Measurements from ENCODE around the gene CACNA1B.

Gene CACNA1B

DNA sequence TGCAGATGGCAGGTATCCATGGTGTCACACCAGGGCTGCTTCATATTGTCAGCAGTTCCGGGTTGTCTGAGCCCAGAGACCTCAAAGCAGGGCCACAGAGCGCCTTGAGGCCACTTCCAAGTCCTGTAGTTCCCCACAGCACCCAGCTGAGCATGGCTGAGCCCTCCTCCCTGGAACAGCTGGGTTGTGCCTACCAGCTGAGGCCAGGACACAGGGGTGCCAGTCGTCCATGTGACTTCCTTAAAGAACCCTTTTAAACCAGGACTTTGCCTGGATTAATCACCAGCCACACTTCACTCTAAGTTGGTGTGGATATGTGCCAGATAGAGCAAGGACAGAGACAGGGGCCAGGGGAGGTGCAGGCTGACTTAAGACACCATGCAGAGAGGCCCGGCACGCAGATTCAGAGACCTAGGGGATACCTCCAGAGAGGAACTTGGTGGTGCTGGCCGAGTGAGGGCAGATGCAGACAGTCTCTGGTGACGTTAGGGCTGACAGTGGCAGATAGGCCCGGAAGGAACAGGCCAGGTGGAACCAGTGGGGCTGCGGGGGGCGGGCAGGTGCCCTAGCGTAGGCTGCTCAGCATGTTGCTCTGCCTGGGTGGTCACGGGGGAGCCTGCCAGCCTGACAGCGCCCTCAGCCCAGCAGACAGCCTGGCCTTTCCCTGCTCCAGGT, 142.7 kb downstream of the CACNA1B start:
- no peak for DNase-seq

DNA sequence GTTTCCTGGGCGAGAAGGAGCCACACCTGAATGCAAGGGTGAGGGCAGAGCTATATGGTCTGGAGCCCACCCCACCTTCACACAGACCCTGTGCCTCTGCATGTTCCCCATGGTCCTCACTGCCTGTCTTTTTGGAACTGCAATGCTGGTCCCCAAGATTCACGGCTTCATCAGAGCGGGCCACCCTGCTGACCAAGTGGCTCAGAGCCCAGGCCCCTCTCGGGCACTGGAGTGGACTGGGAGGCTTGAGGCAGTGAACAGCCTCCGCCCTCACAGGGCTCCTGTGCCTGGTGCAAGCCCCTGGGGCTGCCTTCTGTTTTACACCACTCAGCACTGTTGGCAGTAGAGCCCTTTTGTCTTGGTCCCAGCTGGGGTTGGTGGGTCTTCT, 143.2 kb downstream of the CACNA1B start:
- DNase-seq = no peak

DNA sequence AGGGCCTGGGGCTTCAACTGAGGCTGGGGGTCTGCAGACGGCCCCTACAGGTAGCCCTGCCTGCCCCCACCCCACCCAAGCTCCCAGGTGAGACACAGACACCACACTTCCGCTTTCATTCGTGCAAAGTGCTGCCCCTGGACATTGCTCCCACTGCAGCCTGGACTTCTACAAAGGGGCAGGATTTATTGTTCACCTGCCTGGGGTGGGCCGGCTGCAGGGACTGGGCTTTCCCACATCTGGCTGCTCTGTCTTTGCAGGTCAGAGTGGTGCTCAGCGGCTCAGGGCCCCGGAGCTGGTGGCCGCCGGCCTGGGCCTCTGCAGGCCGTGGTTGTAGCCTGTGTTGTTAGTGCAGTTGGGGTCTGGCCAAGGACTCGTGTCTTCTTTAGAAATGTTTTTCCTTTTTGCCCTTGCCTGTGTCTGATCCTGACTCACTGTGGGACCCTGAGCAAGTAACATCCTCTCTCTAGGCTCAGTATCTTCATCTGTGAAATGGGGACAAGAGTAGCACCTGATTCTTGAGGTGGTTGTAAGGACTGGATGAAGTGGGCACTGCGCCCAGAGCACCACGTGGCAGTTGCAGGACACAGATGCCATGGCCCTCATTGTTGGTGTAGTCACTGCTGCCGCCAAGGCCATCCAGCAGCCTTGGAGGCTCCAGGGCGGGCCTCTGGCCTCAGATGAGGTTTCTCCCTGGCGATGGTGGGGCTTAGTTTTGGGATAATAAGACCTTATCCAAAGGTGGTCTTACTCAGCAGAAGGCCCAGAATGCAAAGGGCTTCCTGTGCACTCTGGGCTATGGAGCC, 143.9 kb downstream of the CACNA1B start:
- DNase-seq = no peak

DNA sequence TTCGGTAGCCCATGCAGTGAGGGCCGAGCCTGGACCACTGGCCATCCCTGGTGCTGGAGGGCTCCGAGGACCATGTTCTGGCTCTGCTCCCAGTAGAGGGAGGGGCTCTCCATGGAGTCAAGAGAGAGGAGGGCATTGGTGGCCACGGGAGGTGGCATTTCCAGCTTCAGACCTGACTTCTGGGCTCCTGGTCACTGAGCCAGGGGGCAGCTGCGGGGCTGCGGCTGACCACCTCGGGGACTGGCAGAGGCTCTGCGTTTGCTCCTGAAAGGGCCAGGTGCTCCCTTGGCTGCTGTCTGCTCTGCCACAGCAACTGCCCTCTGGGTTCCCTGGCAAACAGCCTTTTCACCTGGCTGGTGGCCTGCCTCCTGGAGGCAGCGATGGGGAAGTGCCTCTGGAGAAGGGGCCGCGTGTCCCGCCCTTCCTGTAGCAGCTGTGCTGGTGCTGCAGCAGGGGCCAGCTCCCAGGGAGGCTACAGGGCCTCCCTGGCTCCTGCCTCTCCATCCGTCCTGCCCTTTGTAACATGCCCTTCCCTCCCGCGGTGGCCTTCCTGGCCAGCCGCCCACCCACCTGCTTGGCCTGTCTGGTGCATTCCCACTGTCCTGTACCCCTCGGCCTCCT, 144.6 kb downstream of the CACNA1B start:
- no peak for DNase-seq

DNA sequence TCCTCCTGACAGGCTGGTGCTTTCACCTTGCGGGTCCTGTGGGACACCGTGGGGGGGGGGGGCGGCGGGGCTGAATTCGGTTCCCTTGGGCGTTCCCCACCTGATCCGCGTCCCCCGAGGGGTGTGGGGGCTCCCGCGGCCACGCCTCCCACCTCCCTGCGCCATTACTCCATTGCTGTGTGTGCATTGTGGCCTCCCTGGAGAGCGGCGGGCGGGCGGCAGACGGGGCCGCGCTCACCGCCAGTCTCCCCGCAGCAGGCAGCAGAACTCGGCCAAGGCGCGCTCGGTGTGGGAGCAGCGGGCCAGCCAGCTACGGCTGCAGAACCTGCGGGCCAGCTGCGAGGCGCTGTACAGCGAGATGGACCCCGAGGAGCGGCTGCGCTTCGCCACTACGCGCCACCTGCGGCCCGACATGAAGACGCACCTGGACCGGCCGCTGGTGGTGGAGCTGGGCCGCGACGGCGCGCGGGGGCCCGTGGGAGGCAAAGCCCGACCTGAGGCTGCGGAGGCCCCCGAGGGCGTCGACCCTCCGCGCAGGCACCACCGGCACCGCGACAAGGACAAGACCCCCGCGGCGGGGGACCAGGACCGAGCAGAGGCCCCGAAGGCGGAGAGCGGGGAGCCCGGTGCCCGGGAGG, 145.3 kb downstream of the CACNA1B start:
- no peak for DNase-seq

DNA sequence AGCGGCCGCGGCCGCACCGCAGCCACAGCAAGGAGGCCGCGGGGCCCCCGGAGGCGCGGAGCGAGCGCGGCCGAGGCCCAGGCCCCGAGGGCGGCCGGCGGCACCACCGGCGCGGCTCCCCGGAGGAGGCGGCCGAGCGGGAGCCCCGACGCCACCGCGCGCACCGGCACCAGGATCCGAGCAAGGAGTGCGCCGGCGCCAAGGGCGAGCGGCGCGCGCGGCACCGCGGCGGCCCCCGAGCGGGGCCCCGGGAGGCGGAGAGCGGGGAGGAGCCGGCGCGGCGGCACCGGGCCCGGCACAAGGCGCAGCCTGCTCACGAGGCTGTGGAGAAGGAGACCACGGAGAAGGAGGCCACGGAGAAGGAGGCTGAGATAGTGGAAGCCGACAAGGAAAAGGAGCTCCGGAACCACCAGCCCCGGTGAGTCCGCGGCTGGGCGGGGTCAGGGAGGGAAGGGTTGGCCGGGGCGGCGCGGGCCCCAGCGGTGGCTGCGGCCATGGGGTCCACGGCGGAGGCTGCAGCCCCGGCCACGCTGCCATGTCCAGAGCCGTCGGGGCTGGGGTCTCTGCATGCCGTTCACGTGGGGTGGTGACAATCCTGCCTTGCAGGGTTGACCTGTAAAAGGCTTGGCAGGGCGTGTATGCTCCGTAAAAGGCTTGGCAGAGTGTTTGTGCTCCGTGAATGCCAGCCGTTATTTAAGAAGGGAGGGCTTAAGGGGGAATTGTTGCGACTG, 146.0 kb downstream of the CACNA1B start:
- no peak for DNase-seq

DNA sequence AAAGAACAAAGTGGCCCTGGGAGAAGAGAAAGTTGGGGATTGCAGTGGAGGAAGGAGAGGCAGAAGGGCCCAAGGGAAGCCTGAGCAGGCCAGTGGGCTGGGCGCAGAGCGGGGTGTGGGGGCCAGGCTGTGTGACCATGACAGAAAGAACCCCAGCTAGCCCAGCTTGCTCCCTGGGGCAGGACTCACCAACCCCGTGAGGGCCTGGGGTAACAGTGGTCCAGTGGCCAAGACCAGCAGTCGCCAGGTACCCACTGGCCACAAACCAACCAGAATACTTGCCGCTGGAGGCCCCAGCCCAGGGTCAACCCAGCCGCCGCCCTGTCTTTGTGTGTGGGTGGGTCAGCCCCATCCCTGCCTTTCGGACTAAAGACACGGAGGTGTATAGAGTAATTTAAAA, 146.5 kb downstream of the CACNA1B start:
- DNase-seq = no peak

DNA sequence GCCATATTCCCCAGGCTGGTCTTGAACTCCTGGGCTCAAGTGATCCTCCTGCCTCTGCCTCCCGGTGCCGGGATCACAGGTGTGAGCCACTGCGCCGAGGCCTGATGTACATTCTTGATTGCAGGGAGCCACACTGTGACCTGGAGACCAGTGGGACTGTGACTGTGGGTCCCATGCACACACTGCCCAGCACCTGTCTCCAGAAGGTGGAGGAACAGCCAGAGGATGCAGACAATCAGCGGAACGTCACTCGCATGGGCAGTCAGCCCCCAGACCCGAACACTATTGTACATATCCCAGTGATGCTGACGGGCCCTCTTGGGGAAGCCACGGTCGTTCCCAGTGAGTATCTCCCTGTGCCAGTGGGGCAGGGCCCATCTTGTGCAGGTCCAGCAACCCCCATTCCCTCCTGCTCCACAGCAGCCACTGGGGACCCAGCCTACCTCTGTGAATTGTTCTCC, 147.3 kb downstream of the CACNA1B start:
- no peak for DNase-seq

DNA sequence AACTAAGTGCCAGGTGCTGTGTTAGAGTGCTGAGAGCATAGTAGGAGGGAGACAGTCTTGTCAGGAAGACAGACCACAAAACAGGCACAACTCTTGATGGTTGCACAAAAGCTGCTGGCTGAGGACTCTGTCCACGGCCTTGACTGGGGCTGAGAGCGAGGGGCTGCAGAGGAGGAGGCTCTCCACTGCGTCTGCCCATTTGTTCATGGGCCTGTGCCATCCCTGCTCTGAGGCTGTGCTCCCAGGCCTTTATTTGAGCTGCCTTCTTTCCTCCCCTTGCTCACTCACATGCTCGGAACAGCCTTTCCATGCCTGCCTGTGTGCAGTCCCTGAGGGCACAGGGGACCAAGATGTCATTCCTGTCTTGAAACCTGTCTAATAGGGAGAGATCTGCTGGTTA, 147.8 kb downstream of the CACNA1B start:
- DNase-seq = no peak

DNA sequence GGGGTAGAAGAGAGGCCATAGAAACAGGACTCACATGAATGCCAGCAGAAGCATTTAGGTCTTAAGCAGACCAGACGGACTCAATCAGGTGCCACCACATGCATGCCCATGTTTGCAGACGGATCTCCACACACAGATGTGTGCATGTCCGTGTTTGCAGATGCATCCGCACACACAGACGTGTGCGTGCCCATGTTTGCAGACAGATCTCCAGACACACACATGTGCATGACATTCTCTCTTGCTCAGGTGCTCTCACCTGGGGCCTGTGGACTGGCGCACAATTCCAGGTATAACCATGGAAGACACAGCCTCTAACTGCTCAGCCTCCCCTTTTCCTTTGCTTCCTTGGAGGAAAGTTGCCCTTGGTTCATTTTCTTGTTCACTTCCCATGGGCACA, 148.3 kb downstream of the CACNA1B start:
- DNase-seq = no peak

DNA sequence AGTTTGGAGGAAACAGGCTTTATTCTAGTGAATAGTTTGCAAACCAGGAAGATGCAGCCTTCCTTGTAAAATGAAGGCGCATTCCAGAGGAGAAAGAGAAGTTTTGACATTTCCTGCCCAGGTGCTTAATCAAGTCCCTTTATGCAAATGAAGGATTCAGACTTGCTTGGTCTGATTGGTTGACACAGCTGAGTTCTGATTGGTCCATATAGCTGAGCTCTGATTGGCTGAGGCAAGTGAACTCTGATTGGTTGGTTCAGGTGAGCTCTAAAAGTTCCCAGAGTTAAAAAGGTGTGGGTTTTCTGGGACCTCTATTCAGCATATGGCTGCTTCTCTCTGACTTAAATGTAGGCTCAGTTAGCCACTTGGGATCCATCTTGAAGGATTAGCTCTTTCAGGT, 151.0 kb downstream of the CACNA1B start:
- DNase-seq = no peak

DNA sequence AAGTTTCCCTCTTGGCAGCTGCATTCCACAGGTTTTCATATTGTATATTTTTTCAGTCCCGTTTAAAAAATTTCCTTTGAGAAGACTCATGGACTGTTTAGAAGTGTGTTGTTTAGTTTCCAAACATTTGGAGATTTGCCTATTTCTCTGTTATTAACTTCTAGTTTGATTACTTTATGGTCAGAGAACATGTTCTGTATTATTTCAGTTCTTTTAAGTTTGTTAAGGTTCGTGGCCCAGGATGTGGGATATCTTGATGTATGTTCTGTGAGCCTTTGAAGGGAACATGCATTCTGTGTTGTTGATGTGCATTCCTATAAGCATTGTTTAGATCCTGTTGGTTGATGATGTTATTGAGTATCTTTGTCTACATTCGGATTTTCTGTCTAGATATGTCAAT, 153.6 kb downstream of the CACNA1B start:
- DNase-seq = no peak

DNA sequence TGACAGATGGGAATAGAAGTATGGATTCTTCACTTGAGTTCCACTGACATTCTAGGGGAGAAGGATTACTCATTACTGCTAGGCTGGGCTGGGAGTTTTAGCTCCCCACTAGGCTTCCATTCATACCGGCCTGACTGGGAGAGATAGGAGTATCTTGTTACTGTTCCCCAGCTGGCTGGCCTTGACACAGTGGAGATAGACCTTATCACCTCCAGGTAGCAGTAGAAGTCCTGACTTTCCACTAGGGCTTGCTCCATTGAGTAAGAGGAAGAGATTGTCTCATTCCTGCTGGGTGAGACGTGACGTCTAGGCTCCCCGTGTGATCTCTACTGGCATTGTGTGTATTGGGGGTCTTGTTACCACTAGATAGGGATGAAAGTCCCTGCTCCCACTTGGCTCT, 156.4 kb downstream of the CACNA1B start:
- DNase-seq = no peak

DNA sequence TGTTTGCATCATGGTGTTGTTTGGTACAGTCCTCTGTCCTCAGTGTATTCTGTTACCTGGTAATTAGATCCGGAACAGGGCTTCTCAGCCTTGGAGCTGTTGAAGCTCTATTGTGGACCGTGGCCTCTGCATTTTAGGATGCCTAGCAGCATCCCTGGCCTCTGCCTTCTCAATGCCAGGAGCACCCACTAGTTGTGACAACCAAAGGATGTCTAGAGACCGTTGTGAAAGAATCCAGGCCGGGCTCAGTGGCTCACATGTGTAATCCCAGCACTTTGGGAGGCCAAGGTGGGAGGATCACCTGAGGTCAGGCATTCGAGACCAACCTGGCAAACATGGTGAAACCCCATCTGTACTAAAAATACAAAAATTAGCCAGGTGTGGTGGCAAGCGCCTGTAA, 159.6 kb downstream of the CACNA1B start:
- no peak for DNase-seq

DNA sequence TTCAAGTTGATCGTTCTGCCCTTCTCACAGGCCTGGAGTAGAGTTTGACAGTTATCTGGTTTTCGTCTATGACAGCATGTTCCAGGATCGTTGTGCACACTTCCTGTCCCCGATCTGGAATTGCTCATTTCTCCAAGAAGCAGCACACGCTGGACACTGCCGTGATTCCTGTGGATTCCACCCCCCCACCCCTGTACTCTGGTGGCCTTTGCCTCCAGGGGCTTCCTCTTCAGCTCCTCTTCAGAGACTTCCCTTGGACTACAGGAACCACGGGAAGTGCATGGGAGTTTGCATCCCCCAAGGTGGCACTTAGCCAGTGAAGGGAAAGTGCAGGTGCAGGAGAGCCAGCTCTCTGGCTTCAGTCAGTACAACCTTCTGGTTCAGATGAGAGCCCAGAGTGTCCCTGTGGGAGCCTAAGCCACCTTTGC, 160.7 kb downstream of the CACNA1B start:
- DNase-seq = no peak

DNA sequence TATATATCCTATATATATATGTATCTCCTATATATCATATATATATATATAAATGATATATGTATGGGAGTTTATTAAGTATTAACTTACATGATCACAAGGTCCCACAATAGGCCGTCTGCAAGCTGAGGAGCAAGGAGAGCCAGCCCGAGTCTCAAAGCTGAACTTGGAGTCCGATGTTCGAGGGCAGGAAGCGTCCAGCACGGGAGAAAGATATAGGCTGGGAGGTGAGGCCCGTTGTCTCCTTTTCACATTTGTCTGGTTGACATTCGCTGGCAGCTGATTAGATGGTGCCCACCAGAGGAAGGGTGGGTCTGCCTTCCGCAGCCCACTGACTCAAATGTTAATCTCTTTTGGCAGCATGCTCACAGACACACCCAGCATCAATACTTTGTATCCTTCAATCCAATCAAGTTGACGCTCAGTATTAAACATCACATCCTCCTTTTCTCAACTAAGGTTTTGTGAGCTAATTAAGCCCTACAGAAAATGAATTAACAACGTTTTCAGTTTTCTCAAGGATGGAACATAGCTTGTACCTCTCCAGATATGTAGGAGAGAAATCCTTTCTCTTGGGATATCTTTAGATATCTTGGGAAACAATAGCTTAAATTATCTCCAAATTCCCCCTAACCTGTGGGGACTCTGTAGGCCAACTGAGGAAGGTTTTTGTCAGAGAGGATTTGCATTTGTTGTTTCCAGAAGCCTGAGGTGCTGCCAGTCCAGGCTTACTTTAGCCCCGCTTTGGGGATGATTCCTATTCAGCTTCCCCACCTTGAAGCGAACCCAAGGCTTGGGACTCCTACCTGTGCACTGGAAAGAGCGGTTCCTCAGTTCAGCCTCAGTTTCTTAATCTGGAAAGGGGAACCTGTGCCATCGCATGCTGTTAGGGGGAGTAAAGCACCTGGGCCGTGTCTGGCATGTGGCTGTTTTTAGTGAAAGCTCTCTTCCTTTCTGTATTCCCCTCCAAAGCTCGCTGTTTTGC, 163.2 kb downstream of the CACNA1B start:
- DNase-seq = no peak

DNA sequence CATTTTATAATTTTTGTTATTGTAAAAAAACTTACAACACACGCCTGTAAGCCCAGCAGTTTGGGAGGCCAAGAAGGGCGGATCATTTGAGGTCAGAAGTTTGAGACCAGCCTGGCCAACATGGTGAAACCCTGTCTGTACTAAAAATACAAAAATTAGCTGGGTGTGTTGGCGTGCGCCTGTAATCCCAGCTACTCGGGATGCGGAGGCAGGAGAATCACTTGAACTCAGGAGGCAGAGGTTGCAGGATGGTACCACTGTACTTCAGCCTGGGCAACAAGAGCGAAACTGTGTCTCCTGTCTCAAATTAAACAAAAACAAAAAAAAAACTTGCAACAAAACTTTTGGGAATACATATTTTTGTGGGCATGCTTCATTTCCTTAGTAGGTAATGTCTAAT, 164.6 kb downstream of the CACNA1B start:
- DNase-seq = no peak

DNA sequence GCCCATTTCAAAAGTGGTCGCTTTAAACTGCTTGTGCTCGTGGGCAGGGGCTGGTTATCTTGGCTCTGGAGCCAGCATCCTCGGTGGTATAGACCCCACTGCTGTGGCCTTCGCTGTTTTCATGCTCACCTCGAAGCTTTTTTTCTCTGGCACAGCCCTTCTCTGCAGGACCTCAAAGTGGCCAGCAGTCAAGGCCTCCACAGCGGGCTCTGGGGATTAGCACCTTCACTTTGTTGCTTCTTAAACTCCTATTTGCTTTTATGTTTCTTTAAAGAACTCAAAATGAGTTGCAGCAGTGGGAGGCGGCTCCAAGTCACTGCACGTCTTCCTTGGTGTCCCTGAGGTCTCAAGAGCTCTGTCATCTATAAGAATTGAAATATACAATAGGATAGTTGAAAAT, 165.1 kb downstream of the CACNA1B start:
- no peak for DNase-seq

DNA sequence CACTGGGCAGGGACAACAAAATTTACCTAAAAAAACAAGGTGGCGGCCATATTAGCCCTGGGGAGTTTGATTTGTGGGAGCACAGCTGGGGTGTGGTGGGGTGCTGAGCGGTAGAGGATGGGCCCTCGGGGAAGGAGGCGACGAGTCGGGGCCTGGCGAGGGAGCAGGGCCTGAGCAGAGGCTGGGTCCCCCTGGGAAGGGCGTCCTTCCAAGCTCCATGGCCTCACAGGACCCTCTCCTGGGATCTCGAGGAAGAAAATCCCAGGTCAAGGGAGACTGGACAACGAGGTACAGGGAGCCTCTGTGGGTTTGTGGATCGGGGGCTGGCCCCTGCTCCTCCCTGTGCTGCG, 165.5 kb downstream of the CACNA1B start:
- DNase-seq = no peak

DNA sequence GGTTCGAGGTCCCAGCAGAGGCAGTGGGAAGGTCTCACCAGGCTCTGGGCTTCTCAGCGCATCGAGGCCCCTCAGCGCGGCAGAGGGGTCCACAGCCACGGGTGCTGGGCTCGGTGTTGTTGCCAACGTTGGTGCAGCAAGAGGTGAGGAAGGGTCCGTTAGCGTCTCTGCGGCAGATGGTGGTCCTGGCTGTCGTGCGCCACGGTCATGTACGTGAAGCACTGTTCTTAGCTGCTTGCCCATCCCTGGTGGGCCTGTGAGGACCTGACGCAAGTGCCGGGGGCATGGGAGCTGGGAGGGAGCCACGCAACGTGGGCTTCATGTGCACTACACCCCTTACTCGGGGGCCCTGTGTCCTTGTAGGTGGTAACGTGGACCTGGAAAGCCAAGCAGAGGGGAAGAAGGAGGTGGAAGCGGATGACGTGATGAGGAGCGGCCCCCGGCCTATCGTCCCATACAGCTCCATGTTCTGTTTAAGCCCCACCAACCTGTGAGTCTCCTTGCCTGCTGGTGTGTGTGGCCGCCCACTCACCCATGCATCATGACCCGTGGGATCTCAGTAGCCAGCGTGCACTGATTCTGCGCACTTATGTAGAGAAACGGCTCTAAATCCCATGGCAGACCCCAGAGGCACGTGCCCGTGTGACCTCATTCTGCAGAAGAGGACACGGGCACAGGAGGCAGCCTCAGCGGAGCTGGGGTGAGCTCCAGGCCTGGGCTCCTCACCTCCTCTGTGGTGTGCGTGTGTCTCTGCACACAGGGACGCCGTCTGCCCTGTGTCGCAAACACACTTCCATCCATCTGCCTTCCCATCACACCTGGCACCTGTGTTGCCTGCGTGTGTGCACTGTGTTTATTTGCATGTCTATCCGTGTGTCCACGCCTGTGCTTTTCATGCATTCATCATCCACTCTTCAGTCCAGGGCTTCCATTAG, 166.1 kb downstream of the CACNA1B start:
- DNase-seq = no peak
